ENCODE measurements around the gene ANXA2.

Gene ANXA2

DNA sequence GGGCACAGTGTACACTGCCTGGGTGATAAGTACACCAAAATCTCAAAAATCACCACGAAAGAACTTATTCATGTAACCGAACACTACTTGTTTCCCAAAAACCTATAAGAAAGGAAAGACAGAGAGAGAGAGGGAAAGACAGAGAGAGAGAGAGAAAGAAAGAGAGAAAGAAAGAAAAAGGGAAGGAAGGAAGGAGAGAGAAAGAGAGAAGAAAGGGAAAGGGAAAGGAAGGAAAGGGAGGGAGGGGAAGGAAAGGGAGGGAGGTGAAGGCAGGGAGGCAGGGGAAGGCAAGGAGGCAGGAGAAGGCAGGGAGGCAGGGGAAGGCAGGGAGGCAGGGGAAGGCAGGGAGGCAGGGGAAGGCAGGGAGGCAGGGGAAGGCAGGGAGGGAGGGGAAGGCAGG, 48.2 kb downstream of the ANXA2 start:
- in situ Hi-C loops (cut with MboI; ENCODE audit: low sequenced_read_pairs, unreplicated experiment) = no loop called here
- TF ChIP-seq, protein P1, sequence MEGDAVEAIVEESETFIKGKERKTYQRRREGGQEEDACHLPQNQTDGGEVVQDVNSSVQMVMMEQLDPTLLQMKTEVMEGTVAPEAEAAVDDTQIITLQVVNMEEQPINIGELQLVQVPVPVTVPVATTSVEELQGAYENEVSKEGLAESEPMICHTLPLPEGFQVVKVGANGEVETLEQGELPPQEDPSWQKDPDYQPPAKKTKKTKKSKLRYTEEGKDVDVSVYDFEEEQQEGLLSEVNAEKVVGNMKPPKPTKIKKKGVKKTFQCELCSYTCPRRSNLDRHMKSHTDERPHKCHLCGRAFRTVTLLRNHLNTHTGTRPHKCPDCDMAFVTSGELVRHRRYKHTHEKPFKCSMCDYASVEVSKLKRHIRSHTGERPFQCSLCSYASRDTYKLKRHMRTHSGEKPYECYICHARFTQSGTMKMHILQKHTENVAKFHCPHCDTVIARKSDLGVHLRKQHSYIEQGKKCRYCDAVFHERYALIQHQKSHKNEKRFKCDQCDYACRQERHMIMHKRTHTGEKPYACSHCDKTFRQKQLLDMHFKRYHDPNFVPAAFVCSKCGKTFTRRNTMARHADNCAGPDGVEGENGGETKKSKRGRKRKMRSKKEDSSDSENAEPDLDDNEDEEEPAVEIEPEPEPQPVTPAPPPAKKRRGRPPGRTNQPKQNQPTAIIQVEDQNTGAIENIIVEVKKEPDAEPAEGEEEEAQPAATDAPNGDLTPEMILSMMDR (IDR thresholded peaks at IDR 0.05; ENCODE audit: borderline replicate concordance, control extremely low read depth, extremely low read depth, insufficient read depth, missing control alignments) = no peak
- no peak for DNase-seq (ENCODE audit: low spot score)

GRCh38 chr15:60347480-60348049, 50.2 kb downstream of the ANXA2 start:
- no peak for DNase-seq (ENCODE audit: low spot score)
- TF ChIP-seq, protein P1 (IDR thresholded peaks at IDR 0.05; ENCODE audit: borderline replicate concordance, control extremely low read depth, extremely low read depth, insufficient read depth, missing control alignments) = no peak
- in situ Hi-C loops (cut with MboI; ENCODE audit: low sequenced_read_pairs, unreplicated experiment) = no loop called here

DNA sequence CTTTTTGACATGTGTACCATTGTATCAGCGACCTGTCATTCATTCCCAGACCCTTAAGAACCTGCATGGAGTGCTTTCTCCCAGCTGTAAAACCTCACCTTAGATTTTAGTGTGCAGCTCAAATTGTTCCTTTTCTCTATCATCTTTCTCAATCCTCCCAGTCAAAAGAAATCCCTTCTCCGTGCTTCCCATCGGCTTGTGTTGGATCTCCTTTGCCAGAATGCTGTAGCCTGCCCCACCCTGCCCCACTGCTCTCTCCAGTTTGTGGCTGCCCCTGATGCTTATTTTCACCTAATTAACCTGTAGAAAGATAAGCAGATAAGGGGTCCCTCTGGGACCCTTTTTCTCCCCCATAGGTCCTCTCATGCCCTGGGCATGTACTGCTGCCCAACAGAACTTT, 51.1 kb downstream of the ANXA2 start:
- TF ChIP-seq, protein P1 (IDR thresholded peaks at IDR 0.05; ENCODE audit: borderline replicate concordance, control extremely low read depth, extremely low read depth, insufficient read depth, missing control alignments) = no peak
- DNase-seq (ENCODE audit: low spot score) = no peak
- in situ Hi-C loops (cut with MboI; ENCODE audit: low sequenced_read_pairs, unreplicated experiment) = no loop called here

- DNase-seq (ENCODE audit: low spot score) = no peak
- in situ Hi-C loops (cut with MboI; ENCODE audit: low sequenced_read_pairs, unreplicated experiment) = no loop called here
- TF ChIP-seq, protein P1 (IDR thresholded peaks at IDR 0.05; ENCODE audit: borderline replicate concordance, control extremely low read depth, extremely low read depth, insufficient read depth, missing control alignments) = no peak
Observed at GRCh38 chr15:60346077-60346476, 51.7 kb downstream of the ANXA2 start.

GRCh38 chr15:60345598-60345997, 52.2 kb downstream of the ANXA2 start:
- TF ChIP-seq, protein P1 (IDR thresholded peaks at IDR 0.05; ENCODE audit: borderline replicate concordance, control extremely low read depth, extremely low read depth, insufficient read depth, missing control alignments) = no peak
- DNase-seq (ENCODE audit: low spot score) = no peak
- in situ Hi-C loops (cut with MboI; ENCODE audit: low sequenced_read_pairs, unreplicated experiment) = no loop called here

DNA sequence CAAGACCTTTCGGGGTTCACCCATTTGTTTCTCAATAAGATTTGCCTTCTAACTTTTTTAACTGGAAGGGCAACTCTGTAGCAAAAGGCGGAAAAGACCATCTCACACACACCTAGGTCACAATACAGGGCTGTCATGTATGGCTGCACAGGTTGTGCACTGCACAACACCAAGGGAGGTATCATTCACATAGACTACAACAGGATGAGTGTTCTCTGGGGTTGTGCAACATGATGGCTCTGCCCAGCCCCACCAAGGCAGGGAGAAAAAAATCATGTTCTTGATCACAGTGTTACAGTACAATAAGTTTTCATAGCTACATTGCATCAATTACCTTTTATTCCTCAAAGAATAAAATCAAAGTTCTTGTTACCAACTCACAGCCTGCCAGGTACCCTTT, 52.8 kb downstream of the ANXA2 start:
- TF ChIP-seq, protein P1 (IDR thresholded peaks at IDR 0.05; ENCODE audit: borderline replicate concordance, control extremely low read depth, extremely low read depth, insufficient read depth, missing control alignments) = no peak
- DNase-seq (ENCODE audit: low spot score) = no peak
- in situ Hi-C loops (cut with MboI; ENCODE audit: low sequenced_read_pairs, unreplicated experiment) = no loop called here

Measured in GM13976 (cell line).